OCI-LY3 (cell line): ENCODE results near the gene EFEMP2.

Source experiments
- EZH2phosphoT487 ChIP-seq: fragments of 200-600 bp; shearing (Covaris generic); IDR thresholded peaks from 2 replicates; pipeline ENCODE4 v1.6.1; 2018; ENCODE audit warnings: antibody characterized with exemption, mixed run types, low read depth
- TF ChIP-seq, protein P1 (sequence below): fragments of 200-600, 300-600 bp; sonication (generic); IDR thresholded peaks from 2 replicates; pipeline ENCODE4 v1.5.1; 2014; ENCODE audit warnings: antibody characterized with exemption, low read length, low read depth

DNA sequence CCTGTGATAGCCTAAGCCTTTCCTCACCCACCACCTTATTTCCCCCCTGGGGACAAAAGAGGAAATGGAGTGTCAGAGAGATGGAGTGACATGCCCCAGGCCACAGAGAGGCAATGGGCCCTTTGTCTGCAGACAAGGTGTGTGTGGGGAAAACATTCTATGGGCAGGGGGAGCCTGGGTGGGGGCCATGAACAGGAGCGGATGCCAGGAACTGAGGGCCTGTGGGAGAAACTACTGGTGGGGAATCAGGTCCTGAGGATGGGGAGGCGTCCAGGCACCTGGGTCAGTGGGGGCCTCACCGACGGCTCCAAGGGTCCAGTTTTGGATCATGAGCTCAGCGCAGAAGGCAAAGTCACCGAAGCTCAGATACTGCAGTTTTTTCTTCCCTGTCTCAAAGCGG, 12.6 kb upstream of the EFEMP2 start:
- TF ChIP-seq, protein P1, sequence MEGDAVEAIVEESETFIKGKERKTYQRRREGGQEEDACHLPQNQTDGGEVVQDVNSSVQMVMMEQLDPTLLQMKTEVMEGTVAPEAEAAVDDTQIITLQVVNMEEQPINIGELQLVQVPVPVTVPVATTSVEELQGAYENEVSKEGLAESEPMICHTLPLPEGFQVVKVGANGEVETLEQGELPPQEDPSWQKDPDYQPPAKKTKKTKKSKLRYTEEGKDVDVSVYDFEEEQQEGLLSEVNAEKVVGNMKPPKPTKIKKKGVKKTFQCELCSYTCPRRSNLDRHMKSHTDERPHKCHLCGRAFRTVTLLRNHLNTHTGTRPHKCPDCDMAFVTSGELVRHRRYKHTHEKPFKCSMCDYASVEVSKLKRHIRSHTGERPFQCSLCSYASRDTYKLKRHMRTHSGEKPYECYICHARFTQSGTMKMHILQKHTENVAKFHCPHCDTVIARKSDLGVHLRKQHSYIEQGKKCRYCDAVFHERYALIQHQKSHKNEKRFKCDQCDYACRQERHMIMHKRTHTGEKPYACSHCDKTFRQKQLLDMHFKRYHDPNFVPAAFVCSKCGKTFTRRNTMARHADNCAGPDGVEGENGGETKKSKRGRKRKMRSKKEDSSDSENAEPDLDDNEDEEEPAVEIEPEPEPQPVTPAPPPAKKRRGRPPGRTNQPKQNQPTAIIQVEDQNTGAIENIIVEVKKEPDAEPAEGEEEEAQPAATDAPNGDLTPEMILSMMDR, result no peak
- TF ChIP-seq EZH2phosphoT487, result no peak
